ENCODE data around the gene TNKS2.

TNKS2 gene

GRCh38 chr10:91909117-91909677 is 111.0 kb downstream of the TNKS2 start, which contains the start of gene FGFBP3:
FGFBP3 (minus strand) TSS chr10:91909486; CDS start chr10:91908969, 517 bp downstream.
- Histone ChIP-seq H3F3A (ENCODE audit: control insufficient read depth, insufficient read depth) (peaks cover 10% of the 10 kb centered on the region), H3K36me3 (ENCODE audit: control insufficient read depth, low read length) (peaks cover 4% of the 10 kb centered on the region), H3K4me3 (ENCODE audit: low read length) (peak within 1 kb of the TSS; percentile 75), H3K4me1 (ENCODE audit: control insufficient read depth, low read length) (peaks cover 17% of the 10 kb centered on the region), H3K79me2 (ENCODE audit: control insufficient read depth, low read length) (peaks cover 14% of the 10 kb centered on the region), H3K27ac (ENCODE audit: low read depth, low read length) (peak within 1 kb of the TSS; percentile 44; the same call in 1 of the 2 replicates), H4K20me1 (ENCODE audit: control insufficient read depth, insufficient read depth, low read depth, low read length) (no peaks in the 10 kb centered on the region), H3K4me2 (ENCODE audit: low read length) (peak within 1 kb of the TSS; percentile 100), H3K9me3 (ENCODE audit: control insufficient read depth, insufficient read depth, low read length) (no peaks in the 10 kb centered on the region), H3K9me2 (replicated peaks; ENCODE audit: control insufficient read depth, low read length) (no peaks in the 10 kb centered on the region), H3K27me3 (ENCODE audit: control insufficient read depth, low read length) (peaks cover 15% of the 10 kb centered on the region)
- TF ChIP-seq EZH2phosphoT487 (IDR thresholded peaks at IDR 0.05; ENCODE audit: borderline replicate concordance, low read length) (no peak), CTCF (IDR thresholded peaks at IDR 0.05; ENCODE audit: low read depth, low read length, poor library complexity, severe bottlenecking) (no peak)

- Histone ChIP-seq H3F3A (ENCODE audit: control insufficient read depth, insufficient read depth) (peaks cover 7% of the 10 kb centered on the region; the same call in 1 of the 2 replicates), H3K4me1 (ENCODE audit: control insufficient read depth, low read length) (peaks cover 17% of the 10 kb centered on the region), H3K9me2 (replicated peaks; ENCODE audit: control insufficient read depth, low read length) (no peaks in the 10 kb centered on the region), H3K4me3 (ENCODE audit: low read length) (no peak overlapping the region), H3K79me2 (ENCODE audit: control insufficient read depth, low read length) (peaks cover 14% of the 10 kb centered on the region), H3K9me3 (ENCODE audit: control insufficient read depth, insufficient read depth, low read length) (no peaks in the 10 kb centered on the region), H3K27me3 (ENCODE audit: control insufficient read depth, low read length) (peaks cover 24% of the 10 kb centered on the region), H4K20me1 (ENCODE audit: control insufficient read depth, insufficient read depth, low read depth, low read length) (no peaks in the 10 kb centered on the region), H3K4me2 (ENCODE audit: low read length) (no peak overlapping the region), H3K36me3 (ENCODE audit: control insufficient read depth, low read length) (peaks cover 4% of the 10 kb centered on the region), H3K27ac (ENCODE audit: low read depth, low read length) (no peak overlapping the region)
- TF ChIP-seq EZH2phosphoT487 (IDR thresholded peaks at IDR 0.05; ENCODE audit: borderline replicate concordance, low read length) (no peak), CTCF (IDR thresholded peaks at IDR 0.05; ENCODE audit: low read depth, low read length, poor library complexity, severe bottlenecking) (no peak)
Observed at GRCh38 chr10:91910467-91910866, 112.2 kb downstream of the TNKS2 start.

Data from DOHH2 (cell line).